ENCODE measurements around the gene LRRC42.
"Not testable (repeated sequence)": the region's sequence is repeated elsewhere in the genome, so short reads cannot be mapped to it uniquely, and the experiment has no call there.

LRRC42 gene

GRCh38 chr1:53966794-53967193, 20.6 kb downstream of the LRRC42 start:
- in situ Hi-C loops (cut with MboI; ENCODE audit: low sequenced_read_pairs, unreplicated experiment): no loop called here

GRCh38 chr1:53967409-53968124, 21.4 kb downstream of the LRRC42 start:
- no peak for DNase-seq (ENCODE audit: low spot score)
- no peak for TF ChIP-seq CTCF (IDR thresholded peaks at IDR 0.05; ENCODE audit: borderline replicate concordance, control extremely low read depth, extremely low read depth, insufficient read depth, missing control alignments)
- in situ Hi-C loops (cut with MboI; ENCODE audit: low sequenced_read_pairs, unreplicated experiment): no loop called here

More at GRCh38 chr1:53966794-53967193, 20.6 kb downstream of the LRRC42 start:
- no peak for TF ChIP-seq CTCF (IDR thresholded peaks at IDR 0.05; ENCODE audit: borderline replicate concordance, control extremely low read depth, extremely low read depth, insufficient read depth, missing control alignments)
- DNase-seq (ENCODE audit: low spot score): no peak

- DNase-seq (ENCODE audit: low spot score): no peak
- in situ Hi-C loops (cut with MboI; ENCODE audit: low sequenced_read_pairs, unreplicated experiment): no loop called here
- TF ChIP-seq CTCF (IDR thresholded peaks at IDR 0.05; ENCODE audit: borderline replicate concordance, control extremely low read depth, extremely low read depth, insufficient read depth, missing control alignments): no peak
These were observed 22.0 kb downstream of the LRRC42 start for GRCh38 chr1:53968125-53968513.

GRCh38 chr1:53969323-53969722, 23.2 kb downstream of the LRRC42 start:
- in situ Hi-C loops (cut with MboI; ENCODE audit: low sequenced_read_pairs, unreplicated experiment); DNase-seq (ENCODE audit: low spot score): not testable (repeated sequence)

GRCh38 chr1:53971718-53972117, 25.6 kb downstream of the LRRC42 start:
- no peak for TF ChIP-seq CTCF (IDR thresholded peaks at IDR 0.05; ENCODE audit: borderline replicate concordance, control extremely low read depth, extremely low read depth, insufficient read depth, missing control alignments)
- in situ Hi-C loops (cut with MboI; ENCODE audit: low sequenced_read_pairs, unreplicated experiment): no loop called here

GRCh38 chr1:53975861-53976260, 29.7 kb downstream of the LRRC42 start:
- in situ Hi-C loops (cut with MboI; ENCODE audit: low sequenced_read_pairs, unreplicated experiment): no loop called here
- TF ChIP-seq CTCF (IDR thresholded peaks at IDR 0.05; ENCODE audit: borderline replicate concordance, control extremely low read depth, extremely low read depth, insufficient read depth, missing control alignments): no peak
- no peak for DNase-seq (ENCODE audit: low spot score)

More at GRCh38 chr1:53971718-53972117, 25.6 kb downstream of the LRRC42 start:
- DNase-seq (ENCODE audit: low spot score): no peak

GRCh38 chr1:53979712-53980450, 33.7 kb downstream of the LRRC42 start:
- peak; percentile 46 for DNase-seq (ENCODE audit: low spot score)
- in situ Hi-C loops (cut with MboI; ENCODE audit: low sequenced_read_pairs, unreplicated experiment): no loop called here

More at GRCh38 chr1:53979712-53980450, 33.7 kb downstream of the LRRC42 start:
- no peak for TF ChIP-seq CTCF (IDR thresholded peaks at IDR 0.05; ENCODE audit: borderline replicate concordance, control extremely low read depth, extremely low read depth, insufficient read depth, missing control alignments)

Data from GM13976 (cell line).